ENCODE measurements around the gene ANKRD10. TPM values are rescaled to one million over a fixed set of nuclear protein-coding genes. Genes with fewer than 3 reads are reported as not detected.

The ANKRD10 gene
- total and polyA plus RNA-seq, 3 donors from 2014 or later: 65.2 to 180 (median 132) TPM

GRCh38 chr13:110921695-110922094, 6.8 kb upstream of the ANKRD10 start:
- Histone ChIP-seq H3K27me3 (no peaks in the 10 kb centered on the region), H3K9me3 (no peaks in the 10 kb centered on the region), H3K27ac (no peak overlapping the region), H3K4me3 (no peak overlapping the region), H3K36me3 (ENCODE audit: low read depth, missing control alignments) (no peaks in the 10 kb centered on the region), H3K4me1 (peaks cover 3% of the 10 kb centered on the region)
- intact Hi-C loops (cut with DNase I; ENCODE audit: low total_unique reads): no loop called here
- WGBS, 2 donors: 96 to 97% methylated on average over 8 of the region's 8 CpGs
- TF ChIP-seq CTCF (IDR thresholded peaks at IDR 0.05) (no peak), POLR2A (IDR thresholded peaks at IDR 0.05) (no peak)
- DNase-seq: no peak

GRCh38 chr13:110921209-110921608, 6.3 kb upstream of the ANKRD10 start:
- no peak for DNase-seq
- intact Hi-C loops (cut with DNase I; ENCODE audit: low total_unique reads): no loop called here

GRCh38 chr13:110920038-110920437, 5.2 kb upstream of the ANKRD10 start:
- peak; percentile 57 for DNase-seq

More at GRCh38 chr13:110921209-110921608, 6.3 kb upstream of the ANKRD10 start:
- Histone ChIP-seq H3K27me3 (no peaks in the 10 kb centered on the region), H3K27ac (no peak overlapping the region), H3K9me3 (no peaks in the 10 kb centered on the region), H3K4me1 (peaks cover 3% of the 10 kb centered on the region), H3K36me3 (ENCODE audit: low read depth, missing control alignments) (no peaks in the 10 kb centered on the region), H3K4me3 (no peak overlapping the region)
- 83 to 85% methylated on average over 13 of the region's 13 CpGs for WGBS, 2 donors
- TF ChIP-seq POLR2A (IDR thresholded peaks at IDR 0.05): no peak
- no peak for TF ChIP-seq CTCF (IDR thresholded peaks at IDR 0.05)

GRCh38 chr13:110916301-110917142, 1.7 kb upstream of the ANKRD10 start:
- Histone ChIP-seq H3K9me3 (no peaks in the 10 kb centered on the region), H3K36me3 (ENCODE audit: low read depth, missing control alignments) (no peaks in the 10 kb centered on the region), H3K4me1 (peaks cover 8% of the 10 kb centered on the region), H3K27ac (peak overlapping the region; percentile 96 to 99), H3K27me3 (no peaks in the 10 kb centered on the region), H3K4me3 (peak overlapping the region in 1 of 2 donors; percentile 86)
- WGBS, 2 donors: 36 to 56% methylated on average over 9 of the region's 9 CpGs
- TF ChIP-seq POLR2A (IDR thresholded peaks at IDR 0.05) (no peak), CTCF (IDR thresholded peaks at IDR 0.05) (no peak)
- intact Hi-C loops (cut with DNase I; ENCODE audit: low total_unique reads): loop anchor here (10.0 kb wide), 1 partner anchor 202 kb away; the partner anchor contains the start of gene ING1
- DNase-seq: no peak

More at GRCh38 chr13:110920038-110920437, 5.2 kb upstream of the ANKRD10 start:
- Histone ChIP-seq H3K27ac (no peak overlapping the region), H3K36me3 (ENCODE audit: low read depth, missing control alignments) (no peaks in the 10 kb centered on the region), H3K9me3 (no peaks in the 10 kb centered on the region), H3K4me1 (peaks cover 3% of the 10 kb centered on the region), H3K4me3 (no peak overlapping the region), H3K27me3 (no peaks in the 10 kb centered on the region)
- intact Hi-C loops (cut with DNase I; ENCODE audit: low total_unique reads): no loop called here
- TF ChIP-seq POLR2A (IDR thresholded peaks at IDR 0.05) (no peak), CTCF (IDR thresholded peaks at IDR 0.05) (no peak)
- WGBS, 2 donors: 51 to 59% methylated on average over 4 to 5 of the region's 5 CpGs
